ENCODE measurements around the gene ULK2.
"Not testable (repeated sequence)": the region's sequence is repeated elsewhere in the genome, so short reads cannot be mapped to it uniquely, and the experiment has no call there.

The ULK2 gene

DNA sequence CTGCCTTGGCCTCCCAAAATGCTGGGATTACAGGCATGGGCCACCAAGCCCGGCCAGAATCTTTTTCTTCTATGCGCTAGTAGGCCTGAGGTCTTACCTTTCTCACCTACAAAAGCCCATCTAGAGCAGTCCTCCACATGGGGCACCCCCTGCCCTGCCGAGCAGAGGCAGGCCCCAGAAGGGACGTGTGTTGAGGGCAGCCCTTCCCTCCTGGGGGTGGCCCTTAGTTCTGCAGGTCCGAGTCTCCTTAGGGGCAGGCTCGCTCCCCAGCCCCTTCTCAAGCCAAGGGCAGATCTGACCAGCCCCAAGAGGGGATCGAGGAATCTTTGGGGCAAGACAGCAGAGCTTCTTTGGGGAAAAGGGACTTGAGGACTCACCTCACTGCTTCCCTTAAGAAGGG is 101.7 kb downstream of the ULK2 start:
- no peak for DNase-seq

DNA sequence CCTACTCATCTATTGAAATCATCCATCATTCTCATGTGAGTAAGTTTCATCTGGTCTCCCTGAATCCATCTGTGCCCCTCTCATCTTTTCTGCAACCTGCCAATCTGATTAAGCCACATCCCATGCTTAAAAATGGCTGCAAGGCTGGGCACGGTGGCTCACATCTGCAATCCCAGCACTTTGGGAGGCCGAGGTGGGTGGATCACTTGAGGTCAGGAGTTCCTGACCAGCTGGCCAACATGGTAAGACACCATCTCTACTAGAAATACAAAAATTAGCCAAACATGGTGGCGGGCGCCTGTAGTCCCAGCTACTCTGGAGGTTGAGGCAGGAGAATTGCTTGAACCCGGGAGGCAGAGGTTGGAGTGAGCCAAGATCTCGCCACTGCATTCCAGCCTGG is 103.7 kb downstream of the ULK2 start:
- DNase-seq, result not testable (repeated sequence)

- no peak for DNase-seq
These were observed 104.3 kb downstream of the ULK2 start for GRCh38 chr17:19763416-19763815.

DNA sequence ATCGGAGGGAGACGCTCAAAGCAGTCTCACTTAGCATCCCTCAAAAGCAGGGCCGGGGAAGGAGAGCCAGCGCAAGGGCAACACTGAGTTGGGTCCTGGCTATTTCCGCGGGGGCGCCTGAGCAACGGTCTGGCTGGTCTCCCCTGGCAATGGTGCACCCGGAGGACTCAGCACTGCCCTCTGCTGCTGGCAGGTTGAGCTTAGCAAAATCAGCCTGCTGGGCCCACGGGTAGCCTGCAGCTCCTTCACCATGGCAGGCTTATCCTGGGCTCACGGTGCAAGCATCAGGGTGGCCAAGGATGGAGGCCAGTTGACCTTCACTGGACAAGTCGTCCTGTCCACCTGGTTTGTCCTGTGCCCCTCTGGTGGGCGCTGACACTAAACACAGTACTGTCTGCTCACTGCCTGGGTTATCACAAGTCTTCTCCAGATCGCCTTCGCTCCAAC is 105.2 kb downstream of the ULK2 start:
- no peak for DNase-seq

DNA sequence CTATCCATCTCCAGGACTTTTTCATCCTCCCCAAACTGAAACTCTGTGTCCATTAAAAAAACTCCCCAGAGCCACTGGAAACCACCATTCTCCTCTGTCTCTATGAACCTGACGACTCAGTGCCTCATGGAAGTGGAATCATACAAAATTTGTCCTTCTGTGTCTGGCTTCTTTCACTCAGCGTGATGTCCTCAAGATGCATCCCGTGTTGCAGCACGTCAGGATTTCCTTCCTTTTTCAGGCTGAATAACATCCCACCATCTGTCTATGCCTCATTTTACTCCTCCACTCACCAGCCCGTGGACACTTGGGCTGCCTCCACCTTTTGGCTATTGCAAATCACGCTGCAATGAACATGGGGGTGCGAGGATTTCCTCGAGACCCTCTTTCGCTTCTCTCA is 107.0 kb downstream of the ULK2 start:
- DNase-seq, result no peak

DNA sequence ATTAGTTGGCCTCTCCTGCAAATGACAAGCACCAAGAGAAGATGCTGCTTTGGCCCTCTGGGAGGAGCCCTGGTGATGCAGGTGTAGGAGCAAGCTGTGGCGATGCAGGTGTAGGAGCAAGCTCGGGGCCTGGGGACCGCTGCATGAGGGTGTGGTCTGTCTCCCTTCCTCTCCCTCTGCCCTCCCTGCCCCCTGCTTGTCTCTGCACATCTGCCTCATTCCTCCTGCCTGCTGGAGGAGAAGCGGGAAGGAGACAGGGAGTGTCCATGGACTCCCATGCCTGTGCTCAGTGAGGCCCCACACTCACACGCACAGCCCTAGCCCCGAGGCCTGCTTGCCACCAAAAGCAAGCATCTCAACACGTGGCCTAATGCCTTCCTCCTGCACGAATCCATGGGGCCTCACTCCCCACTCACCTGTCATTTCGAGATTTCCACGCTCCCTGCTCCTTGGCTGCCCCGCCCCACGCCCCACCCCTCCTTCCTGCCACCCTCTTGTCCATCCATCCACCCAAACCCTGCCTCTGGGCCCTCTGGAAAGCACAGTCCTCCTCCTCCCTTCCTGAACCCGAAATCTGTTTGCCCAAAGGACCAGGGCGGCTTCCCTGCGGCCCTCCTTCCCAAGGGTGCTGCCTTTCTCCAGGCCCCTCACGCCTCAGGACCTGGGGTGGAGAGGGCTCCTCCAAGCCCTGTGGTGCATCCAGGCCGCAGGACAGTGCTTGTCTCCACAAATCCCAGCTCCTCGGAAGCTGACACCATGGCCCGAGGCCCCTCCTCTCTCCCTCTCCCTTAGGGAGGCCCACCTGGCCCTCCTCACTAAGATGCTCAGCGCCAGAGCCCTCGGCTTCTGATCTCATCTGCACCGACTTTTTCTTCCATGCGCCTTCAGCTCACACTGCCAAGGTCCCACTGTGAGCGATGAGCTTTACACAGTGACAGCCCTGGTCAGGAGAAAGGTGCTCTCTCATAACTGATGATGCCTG is 107.9 kb downstream of the ULK2 start:
- no peak for DNase-seq

DNA sequence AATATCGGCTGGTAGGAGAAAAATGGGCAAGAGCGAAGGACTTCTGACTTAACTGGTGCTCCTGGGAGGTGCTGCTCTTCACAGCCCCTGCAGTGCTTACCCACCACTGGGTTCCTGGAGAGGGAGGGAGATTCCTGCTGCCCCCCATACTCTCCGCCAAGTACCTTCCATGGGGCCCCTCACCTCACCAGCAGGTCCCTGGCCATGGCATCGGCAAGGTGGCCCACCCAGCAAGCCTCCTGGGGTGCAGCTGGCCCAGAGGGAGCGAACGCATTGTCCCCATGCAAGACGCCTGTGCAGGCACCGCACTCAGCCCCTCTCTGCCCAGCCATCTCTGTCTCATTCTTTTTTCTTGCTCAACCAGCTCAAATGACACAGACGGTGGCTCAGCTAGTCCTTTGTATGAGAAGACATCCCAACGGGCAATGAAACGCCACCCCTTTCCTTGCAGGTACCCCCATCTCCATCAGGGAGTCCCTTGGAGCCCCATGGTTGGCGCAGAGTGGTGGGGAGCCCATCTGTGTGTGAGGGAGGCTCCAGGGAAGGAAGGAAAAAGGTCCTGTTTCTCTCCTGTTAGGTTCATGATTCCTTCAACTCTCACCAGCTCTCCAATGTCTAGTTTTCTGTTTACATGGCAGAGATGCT is 110.1 kb downstream of the ULK2 start:
- DNase-seq, result no peak

DNA sequence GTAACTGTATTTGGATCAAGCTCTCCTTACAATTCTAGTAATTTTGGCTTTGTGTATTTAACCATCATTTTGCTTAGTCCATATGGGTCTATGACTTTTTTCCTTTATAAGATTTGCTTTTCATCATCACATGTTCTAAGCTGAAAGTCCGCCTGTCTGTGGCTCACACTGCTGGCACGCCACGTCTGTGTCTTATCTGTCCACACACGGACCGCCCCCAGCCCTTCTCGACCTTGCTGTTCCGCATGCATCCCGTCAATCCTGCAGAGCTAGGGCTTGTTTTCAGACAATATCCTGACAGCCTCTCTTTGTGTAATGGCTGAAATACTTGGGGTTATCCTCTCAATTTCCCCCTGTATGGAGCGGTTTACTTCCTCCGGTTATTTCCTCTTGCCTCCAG is 111.2 kb downstream of the ULK2 start:
- DNase-seq, result no peak

- no peak for DNase-seq
These were observed 111.8 kb downstream of the ULK2 start for GRCh38 chr17:19755821-19756510.

DNA sequence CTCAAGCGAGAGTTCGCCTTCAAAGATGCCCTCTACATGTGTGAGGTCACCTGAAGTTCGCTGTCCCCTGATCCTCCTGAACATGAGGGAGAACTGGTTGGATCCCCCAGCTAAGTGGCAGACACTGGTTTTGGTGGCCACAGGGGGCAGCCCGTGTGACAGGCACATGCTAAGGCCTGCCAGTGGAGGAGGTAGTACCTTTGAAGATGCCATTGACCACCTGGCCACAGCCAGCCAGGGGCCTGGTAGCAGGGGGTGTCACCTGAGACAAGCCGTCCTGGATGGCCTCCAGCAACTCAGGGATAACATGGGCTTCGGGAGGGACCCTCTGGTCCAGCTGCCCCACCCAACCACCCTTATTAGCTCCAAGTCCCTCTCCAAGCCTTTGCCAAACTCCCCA is 112.3 kb downstream of the ULK2 start:
- DNase-seq, result no peak

DNA sequence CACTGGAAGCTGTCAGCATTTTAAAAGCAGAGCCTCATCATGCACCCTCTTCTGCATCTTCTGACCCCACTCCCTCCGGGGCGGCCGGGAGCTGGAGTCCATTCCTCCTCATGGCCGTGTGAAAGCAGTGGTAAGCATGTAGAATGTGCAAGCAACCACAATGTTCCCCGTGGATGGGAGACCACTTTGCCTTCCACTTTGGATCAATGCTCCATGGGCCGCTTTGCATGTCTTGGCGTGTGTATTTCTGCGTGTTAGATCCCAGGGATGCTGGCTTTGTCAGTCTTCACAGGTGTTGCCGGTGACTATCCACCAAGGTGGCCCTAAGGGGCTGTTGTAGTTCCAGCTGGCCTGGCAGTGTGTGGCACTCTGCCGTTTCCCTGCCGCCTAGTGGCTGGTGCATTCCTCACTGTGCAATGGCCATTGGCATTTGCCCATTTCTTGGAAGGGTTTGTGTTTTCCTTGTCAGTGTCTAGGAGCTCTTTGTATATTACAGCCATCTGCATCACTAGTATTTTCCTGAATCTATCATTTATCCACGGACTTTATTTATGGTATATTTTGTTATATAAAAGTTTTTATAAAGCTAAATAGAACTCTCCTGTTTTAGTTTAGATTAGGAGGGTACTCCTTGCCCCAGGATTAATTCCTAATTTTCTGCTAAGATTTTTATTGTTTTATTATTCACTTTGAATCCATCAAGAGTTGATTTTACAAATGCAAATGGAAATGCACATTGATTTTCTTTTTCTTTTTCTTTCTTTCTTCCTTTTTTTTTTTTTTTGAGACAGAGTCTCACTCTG is 113.9 kb downstream of the ULK2 start:
- no peak for DNase-seq

- DNase-seq, result no peak
These were observed 114.7 kb downstream of the ULK2 start for GRCh38 chr17:19753051-19753509.

DNA sequence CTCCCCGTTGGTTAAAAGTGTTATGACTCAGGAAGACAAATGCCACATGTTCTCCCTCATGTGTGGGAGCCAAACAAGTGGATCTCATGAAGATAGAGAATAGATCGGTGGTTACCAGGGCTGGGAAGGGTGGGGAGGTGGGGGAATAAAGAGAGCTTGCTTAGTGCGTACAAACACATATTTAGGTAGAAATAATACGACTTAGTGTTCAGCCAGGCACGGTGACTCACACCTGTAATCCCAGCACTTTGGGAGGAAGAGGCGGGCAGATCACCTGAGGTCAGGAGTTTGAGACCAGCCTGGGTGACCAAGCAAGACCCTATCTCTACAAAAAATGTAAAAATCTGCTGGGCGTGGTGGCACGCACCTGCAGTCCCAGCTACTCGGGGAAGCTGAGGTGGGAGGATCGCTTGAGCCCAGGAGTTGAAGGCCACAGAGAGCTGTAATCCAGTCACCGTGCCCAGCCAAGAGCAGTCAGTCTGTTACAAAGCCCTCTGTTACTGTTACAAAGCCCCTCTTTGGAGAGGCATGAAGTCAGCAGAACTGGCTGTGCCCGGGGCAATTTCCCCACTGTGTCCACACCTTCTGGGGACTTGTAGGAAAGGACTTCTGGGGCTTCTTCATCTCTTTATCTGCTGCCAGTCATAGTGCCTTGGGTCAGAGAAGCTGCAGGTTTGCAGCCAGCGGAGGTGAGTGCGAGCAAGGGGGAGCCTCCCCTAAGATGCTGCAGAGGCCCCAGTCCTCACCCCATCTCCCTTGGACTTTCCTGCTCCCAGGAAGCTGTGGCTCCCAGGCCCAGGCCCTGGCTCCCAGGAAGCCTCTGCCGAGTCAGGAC is 115.3 kb downstream of the ULK2 start:
- DNase-seq, result no peak

DNA sequence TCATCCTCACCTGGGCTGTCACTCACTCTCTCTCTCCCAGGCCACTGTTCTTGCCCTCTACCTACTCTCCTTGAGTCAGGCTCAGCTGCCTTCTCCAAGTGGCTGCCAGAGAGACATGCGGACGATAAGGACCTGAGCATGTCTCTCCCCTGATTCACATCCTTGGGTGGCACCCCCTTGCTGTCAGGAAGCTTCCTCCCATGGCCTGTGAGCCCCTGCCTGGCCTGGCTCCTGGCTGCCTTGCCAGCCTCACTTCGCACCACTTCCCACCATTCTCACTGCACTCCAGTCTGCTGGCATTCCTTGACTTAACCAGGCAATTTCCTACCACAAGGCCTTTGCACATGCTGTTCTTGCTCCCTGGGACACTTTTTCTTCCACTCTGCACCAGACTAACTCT is 116.9 kb downstream of the ULK2 start:
- no peak for DNase-seq

DNA sequence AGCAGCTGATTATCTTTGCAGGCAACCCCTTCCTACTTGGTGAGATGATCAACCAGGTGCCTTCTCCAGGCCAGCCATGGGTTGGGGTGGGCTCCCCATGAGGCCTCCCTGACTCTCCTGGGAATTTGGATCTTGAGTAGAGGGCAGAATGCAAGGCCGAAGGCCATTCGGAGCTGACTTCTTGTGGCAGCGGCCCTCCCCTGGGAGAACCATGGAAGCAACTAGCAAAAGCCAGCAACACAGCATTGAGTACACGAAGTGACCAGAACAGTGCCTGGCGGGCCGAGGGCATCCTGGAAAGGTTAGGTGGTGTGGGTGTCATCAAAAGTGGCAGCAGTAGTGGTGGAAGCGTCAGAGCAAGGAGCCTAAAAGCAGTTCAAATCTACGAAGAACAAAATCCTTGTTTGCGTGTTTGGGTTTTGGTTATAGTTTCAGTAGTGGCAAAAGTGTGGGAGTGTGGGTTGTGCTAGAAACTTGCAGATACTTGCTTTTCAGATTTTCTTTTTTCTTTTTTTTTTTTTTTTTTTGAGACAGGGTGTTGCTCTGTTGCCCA is 117.6 kb downstream of the ULK2 start:
- DNase-seq, result no peak

GRCh38 chr17:19748807-19749193 is 118.9 kb downstream of the ULK2 start:
- no peak for DNase-seq

DNA sequence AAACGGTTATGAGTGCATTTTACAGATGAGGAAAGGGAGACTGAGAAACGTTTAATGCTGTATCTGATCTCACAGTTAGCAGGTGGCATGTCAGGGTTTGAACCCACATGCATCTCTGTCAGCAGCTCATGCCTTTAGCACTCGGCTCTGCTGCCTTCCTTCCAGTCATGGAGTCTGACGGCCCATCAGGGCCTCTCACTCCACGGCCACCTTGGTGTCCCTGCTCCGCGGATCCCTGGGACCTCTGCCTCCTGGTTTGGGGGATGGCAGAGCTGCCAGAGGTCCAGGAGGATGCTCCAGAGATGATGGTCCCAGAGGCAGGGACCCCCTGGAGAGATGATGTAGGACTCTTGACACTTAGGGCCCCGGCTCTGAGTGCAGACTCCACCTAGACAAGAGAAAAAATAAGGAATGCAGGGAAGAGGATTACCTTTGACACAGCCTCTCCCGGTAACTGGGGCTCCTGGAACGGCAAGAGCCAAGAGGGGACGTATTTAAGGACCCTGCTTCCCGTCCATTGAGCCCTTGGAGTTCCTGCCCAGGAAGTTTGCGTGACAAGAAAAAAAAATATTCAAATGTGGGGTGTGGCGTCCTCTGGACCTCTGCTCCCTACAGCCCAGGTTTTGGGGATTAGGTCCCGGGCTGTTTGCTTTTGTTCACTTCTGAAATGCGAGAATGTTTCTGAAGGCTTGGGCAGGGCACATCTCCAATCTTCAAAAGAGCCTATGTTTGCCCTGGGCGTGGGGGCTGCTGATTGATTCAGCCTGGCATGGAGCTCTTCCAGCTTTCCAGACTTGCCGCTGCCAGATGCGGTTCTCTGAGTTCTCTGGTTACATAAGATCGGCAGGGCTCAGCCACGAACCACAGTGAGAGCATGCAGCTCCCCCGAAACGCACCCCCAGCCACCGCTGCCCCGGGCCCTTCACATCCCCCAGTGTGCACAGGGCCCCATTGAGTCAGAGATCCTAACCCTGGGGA is 119.6 kb downstream of the ULK2 start, which contains the start of gene ALDH3A1:
TSS of gene ALDH3A1 (minus strand) at position 470 of the 978 bp plus-strand sequence. CDS start 3,169 bp downstream, outside the sequence.
- no peak for DNase-seq

DNA sequence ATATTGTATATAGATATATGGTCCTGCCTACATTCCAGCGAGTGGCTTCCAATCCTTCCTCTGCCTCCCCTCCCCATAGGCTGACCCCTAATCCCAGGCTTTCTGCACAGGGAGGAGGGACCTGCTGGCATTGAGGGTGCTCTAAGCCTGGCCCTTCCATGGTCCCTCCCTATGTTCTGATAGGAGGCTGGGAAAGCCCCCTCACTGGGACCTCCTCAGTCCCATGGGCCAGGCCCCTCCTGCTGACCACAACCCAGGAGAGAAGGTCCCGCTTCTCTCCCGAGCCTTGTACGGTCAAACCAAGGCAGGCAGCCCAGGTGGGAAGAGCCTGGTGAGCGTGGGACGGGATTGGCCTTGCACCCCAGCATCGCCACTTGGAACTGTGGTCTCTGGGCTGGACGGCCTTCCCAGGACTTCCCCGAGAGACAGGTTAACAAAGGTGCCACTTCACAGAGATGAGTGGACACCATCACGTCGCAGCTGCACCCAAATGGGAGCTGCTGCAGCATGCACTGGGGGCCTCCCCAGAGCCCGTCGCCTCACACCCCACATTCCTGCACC is 120.5 kb downstream of the ULK2 start:
- DNase-seq, result no peak

DNA sequence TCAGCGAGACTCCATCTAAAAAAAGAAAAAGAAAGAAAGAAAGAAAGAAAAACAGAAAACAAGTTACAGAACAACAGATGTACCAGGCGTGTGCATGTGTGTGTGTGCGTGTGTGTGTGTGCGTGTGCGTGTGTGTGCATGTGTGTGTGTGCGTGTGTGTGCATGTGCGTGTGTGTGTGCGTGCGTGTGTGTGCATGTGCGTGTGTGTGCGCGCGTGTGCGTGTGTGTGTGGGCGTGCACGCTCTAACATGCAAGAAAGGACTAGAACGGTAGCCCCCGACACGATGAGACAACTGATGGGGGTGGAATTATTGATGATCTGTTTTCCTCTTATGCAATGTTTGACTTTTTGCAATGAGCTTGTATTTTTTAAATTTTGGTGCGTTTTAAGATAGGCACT is 121.2 kb downstream of the ULK2 start:
- no peak for DNase-seq

Data from GF-D8 (cell line).